ENCODE results near the gene NSD1. TPM values are rescaled to one million over a fixed set of nuclear protein-coding genes. Genes with fewer than 3 reads are reported as not detected.

The NSD1 gene
- total and polyA plus RNA-seq, 3 donors from 2014 or later, result 66.0 to 86.6 (median 71.2) TPM

GRCh38 chr5:177109810-177110209, 23.8 kb upstream of the NSD1 start:
- peak; percentile 64 for DNase-seq
- Histone ChIP-seq H3K4me1 (peaks cover 16% of the 10 kb centered on the region), H3K27me3 (no peaks in the 10 kb centered on the region), H3K27ac (no peak overlapping the region), H3K9me3 (no peaks in the 10 kb centered on the region), H3K36me3 (ENCODE audit: low read depth, missing control alignments) (no peaks in the 10 kb centered on the region), H3K4me3 (no peak overlapping the region)
- 32 to 41% methylated on average over 9 of the region's 9 CpGs for WGBS, 2 donors
- TF ChIP-seq CTCF (IDR thresholded peaks at IDR 0.05) (no peak), POLR2A (IDR thresholded peaks at IDR 0.05) (no peak)
- intact Hi-C loops (cut with DNase I; ENCODE audit: low total_unique reads), result loop anchor here (10.0 kb wide), 1 partner anchor 195 kb away; the partner anchor contains the start of genes PRELID1 and RAB24

- H3K27me3 ChIP-seq, result no peaks in the 10 kb centered on the region
- WGBS, 2 donors, result 37 to 60% methylated on average over 6 to 12 of the region's 12 CpGs
- no peak overlapping the region for H3K4me3 ChIP-seq
- no peaks in the 10 kb centered on the region for H3K9me3 ChIP-seq
- peak; percentile 77 for DNase-seq
- H3K36me3 ChIP-seq (ENCODE audit: low read depth, missing control alignments), result no peaks in the 10 kb centered on the region
- peaks cover 17% of the 10 kb centered on the region for H3K4me1 ChIP-seq
- no peak for TF ChIP-seq POLR2A (IDR thresholded peaks at IDR 0.05)
- peak; percentile 91 to 93 (median 91) for TF ChIP-seq CTCF (IDR thresholded peaks at IDR 0.05)
- intact Hi-C loops (cut with DNase I; ENCODE audit: low total_unique reads), result loop anchor here (10.0 kb wide), 1 partner anchor 193 kb away; the partner anchor contains the start of genes PRELID1 and RAB24
- H3K27ac ChIP-seq, result no peak overlapping the region
Observed at GRCh38 chr5:177111720-177112394, 21.7 kb upstream of the NSD1 start.

- H3K4me1 ChIP-seq, result peaks cover 20% of the 10 kb centered on the region
- no peak overlapping the region for H3K27ac ChIP-seq
- H3K9me3 ChIP-seq, result no peaks in the 10 kb centered on the region
- no peaks in the 10 kb centered on the region for H3K36me3 ChIP-seq (ENCODE audit: low read depth, missing control alignments)
- no peaks in the 10 kb centered on the region for H3K27me3 ChIP-seq
- DNase-seq, result no peak
- H3K4me3 ChIP-seq, result no peak overlapping the region
- intact Hi-C loops (cut with DNase I; ENCODE audit: low total_unique reads), result loop anchor here (10.0 kb wide), 1 partner anchor 192 kb away; the partner anchor contains the start of genes PRELID1 and RAB24
- WGBS, 2 donors, result 64 to 81% methylated on average over 2 to 5 of the region's 5 CpGs
- TF ChIP-seq POLR2A (IDR thresholded peaks at IDR 0.05) (no peak), CTCF (IDR thresholded peaks at IDR 0.05) (no peak)
Observed at GRCh38 chr5:177112589-177113220, 20.9 kb upstream of the NSD1 start.

- intact Hi-C loops (cut with DNase I; ENCODE audit: low total_unique reads), result loop anchor here (10.0 kb wide), 1 partner anchor 191 kb away; the partner anchor contains the start of genes PRELID1 and RAB24
- WGBS, 2 donors, result 20 to 21% methylated on average over 14 of the region's 14 CpGs
- H3K4me3 ChIP-seq, result no peak overlapping the region
Observed at GRCh38 chr5:177113566-177114424, 19.8 kb upstream of the NSD1 start.

More at GRCh38 chr5:177113566-177114424, 19.8 kb upstream of the NSD1 start:
- DNase-seq, result peak; percentile 86
- peaks cover 20% of the 10 kb centered on the region for H3K4me1 ChIP-seq
- no peaks in the 10 kb centered on the region for H3K36me3 ChIP-seq (ENCODE audit: low read depth, missing control alignments)
- H3K9me3 ChIP-seq, result no peaks in the 10 kb centered on the region
- no peak overlapping the region for H3K27ac ChIP-seq
- peak; percentile 80 to 97 (median 97) for TF ChIP-seq CTCF (IDR thresholded peaks at IDR 0.05)
- no peak for TF ChIP-seq POLR2A (IDR thresholded peaks at IDR 0.05)
- H3K27me3 ChIP-seq, result no peaks in the 10 kb centered on the region

Data from testis (tissue), 3 donors.